Stomach (tissue), 4 donors: Measurements from ENCODE around the gene ADGRG4.

ENCODE experiments used
- POLR2A ChIP-seq, 4 donors: fragments of 450-650 bp; IDR thresholded peaks; one replicate each; pipeline ENCODE4 v1.6.1; 2016; ENCODE audit warnings: antibody characterized with exemption in 4 of 4, control low read depth in 2 of 4, mild to moderate bottlenecking in 1 of 4, moderate library complexity in 1 of 4
- POLR2AphosphoS5 ChIP-seq, 3 donors: sonication (generic); formaldehyde crosslinking; IDR thresholded peaks; one replicate each; pipeline ENCODE4 v1.6.1; 2016; ENCODE audit warnings: antibody characterized with exemption in 3 of 3
- TF ChIP-seq, protein P1 (sequence below), 7 experiments: fragments of 450-650 bp in 4 of 7; fragments of 200-600 bp in 3 of 7; sonication (generic) in 3 of 7; IDR thresholded peaks; one replicate each; pipeline ENCODE4 v1.5.1; 2016 to 2019; ENCODE audit warnings: antibody characterized with exemption in 7 of 7, control low read depth in 2 of 7, mild to moderate bottlenecking in 1 of 7

DNA sequence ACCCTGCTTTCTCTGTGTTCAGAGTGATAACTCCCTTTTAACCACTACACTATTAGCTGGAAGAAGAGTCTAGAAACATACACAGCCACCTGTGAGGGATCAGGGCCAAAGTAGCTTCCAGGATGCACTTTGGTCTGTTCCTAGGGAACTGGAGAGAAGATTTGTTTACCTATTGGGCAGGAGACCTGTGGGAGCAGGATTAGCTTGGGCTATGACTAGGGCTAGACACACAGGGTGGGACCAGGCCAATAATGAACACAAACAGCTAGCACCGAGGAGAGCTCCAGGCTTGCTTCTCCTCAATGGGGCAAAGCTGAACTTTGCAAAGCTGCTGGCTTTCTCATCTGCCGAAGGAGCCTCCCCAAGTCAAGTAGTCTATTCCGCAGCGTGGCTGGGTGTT is 25.2 kb upstream of the ADGRG4 start:
- TF ChIP-seq POLR2AphosphoS5 (IDR thresholded peaks at IDR 0.05) (no peak), POLR2A (IDR thresholded peaks at IDR 0.05) (no peak)
- TF ChIP-seq, protein P1, sequence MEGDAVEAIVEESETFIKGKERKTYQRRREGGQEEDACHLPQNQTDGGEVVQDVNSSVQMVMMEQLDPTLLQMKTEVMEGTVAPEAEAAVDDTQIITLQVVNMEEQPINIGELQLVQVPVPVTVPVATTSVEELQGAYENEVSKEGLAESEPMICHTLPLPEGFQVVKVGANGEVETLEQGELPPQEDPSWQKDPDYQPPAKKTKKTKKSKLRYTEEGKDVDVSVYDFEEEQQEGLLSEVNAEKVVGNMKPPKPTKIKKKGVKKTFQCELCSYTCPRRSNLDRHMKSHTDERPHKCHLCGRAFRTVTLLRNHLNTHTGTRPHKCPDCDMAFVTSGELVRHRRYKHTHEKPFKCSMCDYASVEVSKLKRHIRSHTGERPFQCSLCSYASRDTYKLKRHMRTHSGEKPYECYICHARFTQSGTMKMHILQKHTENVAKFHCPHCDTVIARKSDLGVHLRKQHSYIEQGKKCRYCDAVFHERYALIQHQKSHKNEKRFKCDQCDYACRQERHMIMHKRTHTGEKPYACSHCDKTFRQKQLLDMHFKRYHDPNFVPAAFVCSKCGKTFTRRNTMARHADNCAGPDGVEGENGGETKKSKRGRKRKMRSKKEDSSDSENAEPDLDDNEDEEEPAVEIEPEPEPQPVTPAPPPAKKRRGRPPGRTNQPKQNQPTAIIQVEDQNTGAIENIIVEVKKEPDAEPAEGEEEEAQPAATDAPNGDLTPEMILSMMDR (IDR thresholded peaks at IDR 0.05) = no peak
